IMR-90 (cell line): ENCODE results near the gene GRIK5. TPM values are rescaled to one million over a fixed set of nuclear protein-coding genes. Genes with fewer than 3 reads are reported as not detected.

ENCODE experiments used
- ATAC-seq: fragments of 200-7000 bp; cut with Tn5 transposase; 2 replicates; pipeline ENCODE4 v1.9.1; 2020; ENCODE audit warnings: low read depth, mild to moderate bottlenecking, moderate library complexity
- BruUV-seq: library from RNA; stranded (reverse); fragments of 400-500 nt; replicated peaks from 2 replicates; lab custom pipeline; 2021; lab: Mats Ljungman, UMichigan
- CTCF ChIA-PET: fragments of 300-600 bp; formaldehyde crosslinking; extraction: SDS; loops from one replicate; lab custom pipeline; 2021; ENCODE audit warnings: antibody characterized with exemption; lab: Yijun Ruan, JAX
- POLR2A ChIA-PET: fragments of 300-600 bp; sonication (Branson Sonifier 250); formaldehyde crosslinking; loops from one replicate; lab custom pipeline; 2022; ENCODE audit warnings: antibody characterized with exemption; ENCODE audit not compliant: unreplicated experiment; lab: Charles Lee
- DNase-seq: peaks from one replicate; pipeline ENCODE4 v3.0.0; 2013
- H2AFZ ChIP-seq: replicated peaks from 2 replicates; pipeline ENCODE3; 2013; ENCODE audit warnings: low read length, mild to moderate bottlenecking; ENCODE audit not compliant: poor library complexity
- H2AK5ac ChIP-seq: 2 replicates; pipeline ENCODE4 v1.6.1; 2013; ENCODE audit warnings: low read depth, low read length, inconsistent platforms
- H2AK9ac ChIP-seq: replicated peaks from 2 replicates; pipeline ENCODE3; 2013; ENCODE audit warnings: mild to moderate bottlenecking, low read depth, low read length, moderate library complexity; ENCODE audit not compliant: poor library complexity
- H2BK120ac ChIP-seq: 2 replicates; pipeline ENCODE4 v1.6.1; 2013; ENCODE audit warnings: low read depth, low read length, inconsistent platforms
- H2BK15ac ChIP-seq: 3 replicates; pipeline ENCODE4 v1.6.1; 2013; ENCODE audit warnings: low read depth, low read length, inconsistent platforms
- H2BK20ac ChIP-seq: 2 replicates; pipeline ENCODE4 v1.6.1; 2013; ENCODE audit warnings: low read depth, mild to moderate bottlenecking, inconsistent platforms, low read length, moderate library complexity
- H2BK5ac ChIP-seq: 2 replicates; pipeline ENCODE4 v1.6.1; 2013; ENCODE audit warnings: mild to moderate bottlenecking, low read depth, low read length, inconsistent platforms; ENCODE audit not compliant: poor library complexity, severe bottlenecking
- H3K14ac ChIP-seq: replicated peaks from 2 replicates; pipeline ENCODE4 v1.6.1; 2013; ENCODE audit warnings: low read depth, low read length, inconsistent platforms
- H3K18ac ChIP-seq: 2 replicates; pipeline ENCODE4 v1.6.1; 2013; ENCODE audit warnings: low read depth, low read length, control low read depth
- H3K23ac ChIP-seq: 2 replicates; pipeline ENCODE4 v1.6.1; 2013; ENCODE audit warnings: low read depth, low read length, inconsistent platforms
- H3K27ac ChIP-seq: 2 replicates; pipeline ENCODE4 v1.5.1; 2013; ENCODE audit warnings: mild to moderate bottlenecking, control low read depth, low read length; ENCODE audit not compliant: insufficient read depth
- H3K27me3 ChIP-seq: 2 replicates; pipeline ENCODE4 v1.6.1; 2013; ENCODE audit warnings: low read length; ENCODE audit not compliant: control insufficient read depth, insufficient read depth
- H3K36me3 ChIP-seq: 2 replicates; pipeline ENCODE4 v1.6.1; 2013; ENCODE audit warnings: low read length, mixed read lengths; ENCODE audit not compliant: control insufficient read depth, insufficient read depth
- H3K4ac ChIP-seq: 2 replicates; pipeline ENCODE4 v1.6.1; 2013; ENCODE audit warnings: low read depth, low read length, inconsistent platforms
- H3K4me1 ChIP-seq: 2 replicates; pipeline ENCODE4 v1.6.1; 2013; ENCODE audit warnings: low read length, mixed read lengths; ENCODE audit not compliant: control insufficient read depth, insufficient read depth
- H3K4me2 ChIP-seq: 2 replicates; pipeline ENCODE4 v1.6.1; 2013; ENCODE audit warnings: low read depth, mild to moderate bottlenecking, control low read depth, low read length, moderate library complexity
- H3K4me3 ChIP-seq: 2 replicates; pipeline ENCODE4 v1.5.1; 2013; ENCODE audit warnings: low read depth, mild to moderate bottlenecking, control low read depth, low read length, moderate library complexity; ENCODE audit not compliant: insufficient read depth
- H3K56ac ChIP-seq: 2 replicates; pipeline ENCODE4 v1.6.1; 2013; ENCODE audit warnings: low read length, inconsistent platforms; ENCODE audit not compliant: insufficient read depth; ENCODE audit errors: extremely low read depth
- H3K79me1 ChIP-seq, 2 experiments: 2 replicates each; pipeline ENCODE4 v1.6.1; 2013; ENCODE audit warnings: low read length in 2 of 2, inconsistent platforms in 1 of 2, low read depth in 1 of 2
- H3K9ac ChIP-seq: 2 replicates; pipeline ENCODE4 v1.6.1; 2013; ENCODE audit warnings: low read depth, low read length, control low read depth
- H3K9me1 ChIP-seq: 2 replicates; pipeline ENCODE4 v1.6.1; 2013; ENCODE audit warnings: low read length, inconsistent platforms; ENCODE audit not compliant: insufficient read depth
- H3K9me3 ChIP-seq: 2 replicates; pipeline ENCODE4 v1.6.1; 2013; ENCODE audit warnings: low read length; ENCODE audit not compliant: control insufficient read depth, insufficient read depth
- H4K20me1 ChIP-seq: 2 replicates; pipeline ENCODE4 v1.6.1; 2013; ENCODE audit warnings: low read length, inconsistent platforms; ENCODE audit not compliant: insufficient read depth
- H4K5ac ChIP-seq: 2 replicates; pipeline ENCODE4 v1.6.1; 2013; ENCODE audit warnings: mild to moderate bottlenecking, low read depth, low read length, control low read depth
- H4K8ac ChIP-seq, 2 experiments: 2 replicates each; pipeline ENCODE4 v1.6.1; 2013; ENCODE audit warnings: low read depth in 2 of 2, low read length in 2 of 2, control low read depth in 1 of 2, inconsistent platforms in 1 of 2
- H4K91ac ChIP-seq: 2 replicates; pipeline ENCODE4 v1.6.1; 2013; ENCODE audit warnings: low read depth, low read length, inconsistent platforms; ENCODE audit not compliant: insufficient read depth
- BHLHE40 ChIP-seq: fragments of 150-350 bp; IDR thresholded peaks from 2 replicates; pipeline ENCODE4 v1.6.1; 2016; ENCODE audit warnings: mild to moderate bottlenecking, low read depth, low read length
- CEBPB ChIP-seq: IDR thresholded peaks from 2 replicates; pipeline ENCODE4 v1.6.1; 2012; ENCODE audit warnings: low read depth, low read length, improper control_type of control experiment
- CHD1 ChIP-seq: IDR thresholded peaks from 2 replicates; pipeline ENCODE4 v1.6.1; 2012; ENCODE audit warnings: low read depth, low read length, improper control_type of control experiment
- FOS ChIP-seq: fragments of 150-350 bp; IDR thresholded peaks from 2 replicates; pipeline ENCODE4 v1.6.1; 2016; ENCODE audit warnings: low read depth, low read length
- MAFK ChIP-seq: IDR thresholded peaks from 2 replicates; pipeline ENCODE4 v1.6.1; 2012; ENCODE audit warnings: low read depth, low read length, improper control_type of control experiment
- MAZ ChIP-seq: IDR thresholded peaks from 2 replicates; pipeline ENCODE4 v1.6.1; 2012; ENCODE audit warnings: low read depth, mild to moderate bottlenecking, low read length, improper control_type of control experiment, moderate library complexity, borderline replicate concordance
- MXI1 ChIP-seq: IDR thresholded peaks from 2 replicates; pipeline ENCODE4 v1.6.1; 2012; ENCODE audit warnings: low read depth, mild to moderate bottlenecking, low read length, moderate library complexity, borderline replicate concordance
- NFE2L2 ChIP-seq: fragments of 150-350 bp; IDR thresholded peaks from 2 replicates; pipeline ENCODE4 v1.6.1; 2016; ENCODE audit warnings: low read depth, mild to moderate bottlenecking, low read length
- POLR2A ChIP-seq: IDR thresholded peaks from 2 replicates; pipeline ENCODE4 v1.6.1; 2012; ENCODE audit warnings: mild to moderate bottlenecking, low read depth, low read length
- RAD21 ChIP-seq: IDR thresholded peaks from 2 replicates; pipeline ENCODE4 v1.6.1; 2012; ENCODE audit warnings: low read length, improper control_type of control experiment
- RCOR1 ChIP-seq: IDR thresholded peaks from 2 replicates; pipeline ENCODE4 v1.6.1; 2012; ENCODE audit warnings: mild to moderate bottlenecking, low read length, improper control_type of control experiment; ENCODE audit not compliant: insufficient replicate concordance
- RFX5 ChIP-seq: IDR thresholded peaks from 2 replicates; pipeline ENCODE4 v1.8.0; 2012; ENCODE audit warnings: low read depth, mild to moderate bottlenecking, low read length, moderate library complexity
- SMC3 ChIP-seq: fragments of 150-350 bp; IDR thresholded peaks from 2 replicates; pipeline ENCODE4 v1.6.1; 2016; ENCODE audit warnings: low read depth, mild to moderate bottlenecking, antibody characterized with exemption, low read length, moderate library complexity
- WGBS, 2 experiments: methylation state at CpG; one replicate each; pipeline versions ENCODE4 v1.1.5 to v1.1.7; 2013; ENCODE audit warnings: missing lambda C conversion rate in 2 of 2; ENCODE audit not compliant: insufficient read length in 1 of 2; ENCODE audit errors: extremely low coverage in 2 of 2; 5-methylcytosine and 5-hydroxymethylcytosine counted together
- dilution Hi-C: fragments of 300-500 bp; cut with HindIII; formaldehyde crosslinking; loops from one replicate; pipeline ENCODE4 v1.14.3; 2018; ENCODE audit warnings: low sequenced_read_pairs; ENCODE audit not compliant: unreplicated experiment
- in situ Hi-C: fragments of 300-500 bp; cut with MboI; formaldehyde crosslinking; loops from 3 replicates; pipeline ENCODE4 v1.14.3; 2019; ENCODE audit warnings: low sequenced_read_pairs, inconsistent platforms, mixed read lengths
- intact Hi-C: fragments of 100-400 bp; cut with micrococcal nuclease; formaldehyde crosslinking; loops from 2 replicates; pipeline ENCODE4 v1.10.0; 2022
- polyA plus RNA-seq, 3 experiments: library from polyadenylated mRNA; depleted of rRNA; stranded (reverse); fragments of >200 nt; gene quantifications; 2 replicates each; pipeline ENCODE4 v1.2.3, GENCODE V29; 2012; ENCODE audit warnings: low replicate concordance in 1 of 3
- total RNA-seq: library from RNA; depleted of rRNA; stranded (reverse); fragments of >200 nt; gene quantifications from 2 replicates; pipeline ENCODE4 v1.2.3, GENCODE V29; 2012
- TF ChIP-seq, protein P1 (sequence below): fragments of 150-350 bp; IDR thresholded peaks from 2 replicates; pipeline ENCODE4 v1.6.1; 2017; ENCODE audit warnings: mild to moderate bottlenecking, antibody characterized with exemption, low read length, low read depth
- TF ChIP-seq, protein P2 (sequence below): conservative IDR thresholded peaks from 2 replicates; pipeline ENCODE4 v1.5.1; 2012; ENCODE audit warnings: mild to moderate bottlenecking, low read depth, low read length, improper control_type of control experiment
- TF ChIP-seq, protein P3 (sequence below): fragments of 150-350 bp; IDR thresholded peaks from 2 replicates; pipeline ENCODE4 v1.6.1; 2016; ENCODE audit warnings: low read depth, mild to moderate bottlenecking, low read length, moderate library complexity, borderline replicate concordance

GRIK5 gene
- total and polyA plus RNA-seq, 2 of the 4 experiments (the other 2 are of a cell fraction): 0.10 TPM; not detected in 1

DNA sequence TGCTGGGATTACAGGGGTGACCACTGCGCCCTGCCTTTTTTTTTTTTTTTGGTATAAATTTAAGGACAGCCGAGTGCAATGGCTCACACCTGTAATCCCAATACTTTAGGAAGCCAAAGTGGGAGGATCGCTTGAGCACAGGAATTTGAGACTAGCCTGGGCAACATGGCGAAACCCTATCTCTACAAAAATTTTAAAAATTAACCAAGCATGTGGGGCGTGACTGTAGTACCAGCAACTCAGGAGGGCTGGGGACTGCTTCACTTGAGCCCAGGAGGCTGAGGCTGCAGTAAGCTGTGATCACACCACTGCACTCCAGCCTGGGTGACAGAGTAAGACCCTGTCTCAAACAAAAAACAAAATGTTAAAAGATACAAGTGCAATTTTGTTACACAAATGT is 27.5 kb upstream of the GRIK5 start:
- CTCF ChIA-PET: interaction anchor here (0.6 kb wide), 1 partner anchor 684 kb away, joined by 5 read pairs; no protein-coding TSS in a partner anchor

More for the DNA sequence above, 27.5 kb upstream of the GRIK5 start:
- H2AFZ ChIP-seq: no peak overlapping the region
- no peak overlapping the region for H3K14ac ChIP-seq
- H3K9me1 ChIP-seq: no peaks in the 10 kb centered on the region
- no peak for ATAC-seq
- H3K36me3 ChIP-seq: no peaks in the 10 kb centered on the region
- H2BK15ac ChIP-seq: no peak overlapping the region
- no peaks in the 10 kb centered on the region for H3K79me1 ChIP-seq
- no peak overlapping the region for H2AK9ac ChIP-seq
- H2AK5ac ChIP-seq: no peak overlapping the region
- H4K5ac ChIP-seq: no peak overlapping the region
- H2BK120ac ChIP-seq: no peak overlapping the region
- TF ChIP-seq SMC3 (no peak), RCOR1 (no peak), MAZ (no peak), FOS (no peak), MXI1 (no peak), BHLHE40 (no peak), CHD1 (no peak), MAFK (no peak), NFE2L2 (no peak), CEBPB (no peak), POLR2A (no peak), RAD21 (no peak), RFX5 (no peak)
- TF ChIP-seq, protein P1, sequence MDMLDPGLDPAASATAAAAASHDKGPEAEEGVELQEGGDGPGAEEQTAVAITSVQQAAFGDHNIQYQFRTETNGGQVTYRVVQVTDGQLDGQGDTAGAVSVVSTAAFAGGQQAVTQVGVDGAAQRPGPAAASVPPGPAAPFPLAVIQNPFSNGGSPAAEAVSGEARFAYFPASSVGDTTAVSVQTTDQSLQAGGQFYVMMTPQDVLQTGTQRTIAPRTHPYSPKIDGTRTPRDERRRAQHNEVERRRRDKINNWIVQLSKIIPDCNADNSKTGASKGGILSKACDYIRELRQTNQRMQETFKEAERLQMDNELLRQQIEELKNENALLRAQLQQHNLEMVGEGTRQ: no peak
- TF ChIP-seq, protein P2, sequence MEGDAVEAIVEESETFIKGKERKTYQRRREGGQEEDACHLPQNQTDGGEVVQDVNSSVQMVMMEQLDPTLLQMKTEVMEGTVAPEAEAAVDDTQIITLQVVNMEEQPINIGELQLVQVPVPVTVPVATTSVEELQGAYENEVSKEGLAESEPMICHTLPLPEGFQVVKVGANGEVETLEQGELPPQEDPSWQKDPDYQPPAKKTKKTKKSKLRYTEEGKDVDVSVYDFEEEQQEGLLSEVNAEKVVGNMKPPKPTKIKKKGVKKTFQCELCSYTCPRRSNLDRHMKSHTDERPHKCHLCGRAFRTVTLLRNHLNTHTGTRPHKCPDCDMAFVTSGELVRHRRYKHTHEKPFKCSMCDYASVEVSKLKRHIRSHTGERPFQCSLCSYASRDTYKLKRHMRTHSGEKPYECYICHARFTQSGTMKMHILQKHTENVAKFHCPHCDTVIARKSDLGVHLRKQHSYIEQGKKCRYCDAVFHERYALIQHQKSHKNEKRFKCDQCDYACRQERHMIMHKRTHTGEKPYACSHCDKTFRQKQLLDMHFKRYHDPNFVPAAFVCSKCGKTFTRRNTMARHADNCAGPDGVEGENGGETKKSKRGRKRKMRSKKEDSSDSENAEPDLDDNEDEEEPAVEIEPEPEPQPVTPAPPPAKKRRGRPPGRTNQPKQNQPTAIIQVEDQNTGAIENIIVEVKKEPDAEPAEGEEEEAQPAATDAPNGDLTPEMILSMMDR: no peak
- TF ChIP-seq, protein P3, sequence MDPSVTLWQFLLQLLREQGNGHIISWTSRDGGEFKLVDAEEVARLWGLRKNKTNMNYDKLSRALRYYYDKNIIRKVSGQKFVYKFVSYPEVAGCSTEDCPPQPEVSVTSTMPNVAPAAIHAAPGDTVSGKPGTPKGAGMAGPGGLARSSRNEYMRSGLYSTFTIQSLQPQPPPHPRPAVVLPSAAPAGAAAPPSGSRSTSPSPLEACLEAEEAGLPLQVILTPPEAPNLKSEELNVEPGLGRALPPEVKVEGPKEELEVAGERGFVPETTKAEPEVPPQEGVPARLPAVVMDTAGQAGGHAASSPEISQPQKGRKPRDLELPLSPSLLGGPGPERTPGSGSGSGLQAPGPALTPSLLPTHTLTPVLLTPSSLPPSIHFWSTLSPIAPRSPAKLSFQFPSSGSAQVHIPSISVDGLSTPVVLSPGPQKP: no peak
- H3K9ac ChIP-seq: no peak overlapping the region
- H4K8ac ChIP-seq: no peak overlapping the region
- H3K4me1 ChIP-seq: no peaks in the 10 kb centered on the region
- no peaks in the 10 kb centered on the region; the same call in 1 of the 2 replicates for H3K27me3 ChIP-seq
- DNase-seq: no peak
- no peak overlapping the region for H3K18ac ChIP-seq
- no peaks in the 10 kb centered on the region for H4K20me1 ChIP-seq
- H3K23ac ChIP-seq: no peak overlapping the region
- intact Hi-C loops: no loop called here
- POLR2A ChIA-PET: no interaction called here
- 92% methylated on average over 2 of the region's 5 CpGs; no CpG with 5 or more reads in 1 of the 2 experiments for WGBS, 2 experiments
- H3K27ac ChIP-seq: no peak overlapping the region
- H3K4me2 ChIP-seq: no peak overlapping the region
- H4K91ac ChIP-seq: no peak overlapping the region
- no TSS peak for BruUV-seq
- H2BK5ac ChIP-seq: no peak overlapping the region
- dilution Hi-C loops: no loop called here
- no peaks in the 10 kb centered on the region for H3K9me3 ChIP-seq
- no peak overlapping the region for H2BK20ac ChIP-seq
- no peak overlapping the region for H3K4me3 ChIP-seq
- in situ Hi-C loops: no loop called here
- H3K56ac ChIP-seq: no peak overlapping the region
- no peak overlapping the region for H3K4ac ChIP-seq
